GM10266 (cell line): Measurements from ENCODE around the gene RGPD8.

ENCODE experiments used
- DNase-seq: peaks from one replicate; pipeline ENCODE4 v3.0.0; 2012; ENCODE audit errors: extremely low spot score
- CTCF ChIP-seq: IDR thresholded peaks from 2 replicates; pipeline ENCODE4 v1.5.1; 2012; ENCODE audit warnings: mild to moderate bottlenecking, low read depth; ENCODE audit not compliant: control insufficient read depth, insufficient read depth; ENCODE audit errors: missing control alignments

The RGPD8 gene

GRCh38 chr2:112339986-112340385 lies 93.5 kb downstream of the RGPD8 start:
- no peak for TF ChIP-seq CTCF
- DNase-seq, result no peak

- no peak for TF ChIP-seq CTCF
- DNase-seq, result no peak
These were observed 97.8 kb downstream of the RGPD8 start for GRCh38 chr2:112335600-112335999.

- TF ChIP-seq CTCF, result no peak
- DNase-seq, result no peak
These were observed 101.2 kb downstream of the RGPD8 start for GRCh38 chr2:112332123-112332696.

- no peak for DNase-seq
- TF ChIP-seq CTCF, result no peak
These were observed 110.5 kb downstream of the RGPD8 start for GRCh38 chr2:112322919-112323318.

GRCh38 chr2:112321375-112322320 lies 111.8 kb downstream of the RGPD8 start:
- no peak for DNase-seq
- no peak for TF ChIP-seq CTCF
